Right atrium auricular region (tissue), 2 donors: ENCODE data around the gene TEAD3. TPM values are rescaled to one million over a fixed set of nuclear protein-coding genes. Genes with fewer than 3 reads are reported as not detected.

Experiments used
- DNase-seq: peaks from one replicate; pipeline ENCODE4 v3.0.0-alpha.2; 2019; ENCODE audit warnings: low spot score
- H3K27ac ChIP-seq, 2 donors: fragments of 200-600 bp; sonication (generic); 1 replicate in 1 of 2; 2 replicates in 1 of 2; pipeline ENCODE4 v1.5.1; 2016 to 2019
- H3K27me3 ChIP-seq, 2 donors: fragments of 200-600 bp; sonication (generic); one replicate each; pipeline versions ENCODE4 v1.5.1 to v1.6.0; 2017 to 2019
- H3K36me3 ChIP-seq: fragments of 200-600 bp; sonication (generic); one replicate; pipeline ENCODE4 v1.5.1; 2016
- H3K4me1 ChIP-seq, 2 donors: fragments of 200-600 bp; sonication (generic); one replicate each; pipeline versions ENCODE4 v1.5.1 to v1.6.0; 2017 to 2019
- H3K4me3 ChIP-seq, 2 donors: fragments of 200-600 bp; sonication (generic); 1 replicate in 1 of 2; 2 replicates in 1 of 2; pipeline ENCODE4 v1.5.1; 2017 to 2019; ENCODE audit warnings: mild to moderate bottlenecking in 1 of 2, moderate library complexity in 1 of 2
- H3K9me3 ChIP-seq, 2 donors: fragments of 200-600 bp; sonication (generic); one replicate each; pipeline ENCODE4 v1.5.1; 2019
- CTCF ChIP-seq, 2 donors: fragments of 200-600 bp; sonication (generic); IDR thresholded peaks; one replicate each; pipeline ENCODE4 v1.5.1; 2019; ENCODE audit warnings: antibody characterized with exemption in 2 of 2
- total RNA-seq, 2 donors: library from RNA; depleted of rRNA; stranded (reverse); fragments of >200 nt; gene quantifications; one replicate each; pipeline ENCODE4 v1.1.0, GENCODE V29; 2016

TEAD3 gene
- total RNA-seq, 2 donors from 2014 or later, result 19.3 to 37.1 TPM

- no peak for DNase-seq
- Histone ChIP-seq H3K9me3 (no peaks in the 10 kb centered on the region), H3K4me1 (peaks cover 0 to 21% of the 10 kb centered on the region in 2 donors), H3K27ac (peak overlapping the region; percentile 32 to 55), H3K27me3 (no peaks in the 10 kb centered on the region), H3K36me3 (no peaks in the 10 kb centered on the region), H3K4me3 (no peak overlapping the region)
- TF ChIP-seq CTCF (IDR thresholded peaks at IDR 0.05), result no peak
Measured at GRCh38 chr6:35500782-35501181, 3.9 kb upstream of the TEAD3 start.

DNA sequence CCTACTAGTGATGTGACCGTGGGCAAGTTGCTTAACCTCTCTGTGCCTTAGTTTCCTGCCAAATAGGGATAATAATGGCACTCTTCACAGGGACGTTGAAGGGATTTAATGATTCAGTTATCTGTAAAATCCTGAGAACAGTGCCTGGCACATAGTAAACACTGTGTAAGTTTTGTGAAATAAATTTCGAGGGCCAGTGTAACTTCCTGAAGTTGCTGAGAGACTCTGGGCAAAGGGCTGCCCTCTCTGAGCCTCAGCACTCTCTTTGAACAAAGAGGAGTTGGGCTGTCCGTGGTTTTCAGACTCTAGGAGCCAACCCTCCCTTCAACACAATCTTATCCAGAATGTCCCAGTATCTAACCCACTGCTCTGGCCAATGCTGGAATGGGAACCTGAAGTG is 2.5 kb upstream of the TEAD3 start:
- H3K27me3 ChIP-seq, result no peaks in the 10 kb centered on the region
- peaks cover 0 to 35% of the 10 kb centered on the region in 2 donors for H3K4me1 ChIP-seq
- no peaks in the 10 kb centered on the region for H3K9me3 ChIP-seq
- no peak for TF ChIP-seq CTCF (IDR thresholded peaks at IDR 0.05)
- no peak overlapping the region for H3K4me3 ChIP-seq
- H3K36me3 ChIP-seq, result no peaks in the 10 kb centered on the region
- DNase-seq, result no peak
- H3K27ac ChIP-seq, result no peak overlapping the region

DNA sequence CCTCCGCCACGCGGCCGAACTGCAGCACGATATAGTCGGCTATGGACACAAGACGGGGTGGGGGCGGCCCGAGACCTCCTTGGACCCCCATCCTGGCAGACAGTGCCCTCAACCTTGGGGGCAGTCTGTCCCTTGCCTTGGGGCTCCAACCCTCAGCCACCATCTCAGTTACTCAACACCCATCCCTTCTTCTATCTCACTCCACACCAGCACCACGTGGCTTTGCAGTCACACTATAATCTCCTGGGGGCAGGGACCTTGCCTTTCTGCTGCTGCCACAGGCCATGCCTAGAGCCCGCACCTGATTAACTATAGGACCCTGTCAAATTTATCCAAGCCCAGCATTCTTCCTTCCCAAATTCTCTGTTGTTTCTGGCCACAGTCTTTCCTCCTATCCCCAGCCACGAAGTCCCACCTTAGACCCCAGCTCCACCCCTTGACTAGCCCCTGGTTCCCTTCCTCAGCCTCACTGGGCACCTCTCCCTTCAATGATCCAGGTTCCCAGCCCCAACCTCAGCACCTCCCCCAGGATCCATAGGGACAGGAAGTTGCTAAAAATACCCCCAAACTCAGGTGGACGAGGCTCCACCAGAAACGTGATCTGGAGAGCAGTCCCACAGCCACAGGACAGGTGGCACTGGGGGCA is 1.7 kb upstream of the TEAD3 start:
- no peaks in the 10 kb centered on the region for H3K36me3 ChIP-seq
- no peaks in the 10 kb centered on the region for H3K9me3 ChIP-seq
- DNase-seq, result no peak
- peak overlapping the region; percentile 92 to 98 for H3K27ac ChIP-seq
- H3K27me3 ChIP-seq, result no peaks in the 10 kb centered on the region
- H3K4me1 ChIP-seq, result peaks cover 0 to 44% of the 10 kb centered on the region in 2 donors
- H3K4me3 ChIP-seq, result peak overlapping the region; percentile 89 to 95
- no peak for TF ChIP-seq CTCF (IDR thresholded peaks at IDR 0.05)

GRCh38 chr6:35497571-35498421 is 917 bp upstream of the TEAD3 start:
- H3K27ac ChIP-seq, result peak overlapping the region; percentile 92 to 98
- H3K27me3 ChIP-seq, result no peaks in the 10 kb centered on the region
- peaks cover 0 to 51% of the 10 kb centered on the region in 2 donors for H3K4me1 ChIP-seq
- H3K4me3 ChIP-seq, result peak overlapping the region; percentile 89 to 95
- no peak for TF ChIP-seq CTCF (IDR thresholded peaks at IDR 0.05)
- no peaks in the 10 kb centered on the region for H3K9me3 ChIP-seq
- no peak for DNase-seq
- no peaks in the 10 kb centered on the region for H3K36me3 ChIP-seq

DNA sequence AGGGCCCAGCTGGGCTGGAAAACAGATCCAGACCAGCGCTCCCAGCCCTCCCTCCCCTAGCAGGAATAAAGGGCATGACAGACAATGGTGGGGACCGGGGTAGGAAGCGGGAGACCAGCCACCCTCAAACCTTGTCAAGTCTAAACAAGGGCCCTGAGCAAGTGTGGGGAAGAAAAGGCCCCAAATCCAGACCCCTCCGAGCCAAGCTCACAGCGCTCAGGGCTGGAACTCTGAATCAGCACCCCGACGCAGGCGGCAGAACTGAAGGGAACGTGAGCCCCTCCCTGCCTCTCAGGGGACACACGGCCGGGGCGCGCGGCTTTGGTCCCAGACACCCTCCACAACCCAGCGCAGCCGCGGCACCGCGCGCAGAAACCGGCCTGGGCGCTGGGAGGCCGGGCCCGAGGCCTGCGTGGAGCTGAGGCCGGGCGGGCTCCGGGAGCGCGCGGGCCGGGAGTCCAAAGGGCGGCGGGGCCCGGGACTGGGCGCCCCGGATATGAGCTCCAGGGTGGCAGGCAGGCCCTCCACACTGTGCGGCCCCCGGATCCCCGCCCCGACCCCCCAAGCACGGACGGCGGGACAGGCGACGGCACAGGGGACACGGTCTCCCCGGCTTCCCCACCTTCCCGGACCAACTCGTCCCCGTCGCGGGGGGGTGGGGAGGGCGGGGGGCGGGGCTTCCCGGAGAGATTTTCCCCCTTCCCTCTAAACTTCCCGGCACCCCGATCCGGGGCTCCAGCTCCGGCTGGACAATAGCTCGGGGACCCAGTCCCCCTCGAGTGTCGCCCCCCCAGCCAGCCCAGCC is 641 bp downstream of the TEAD3 start:
- Histone ChIP-seq H3K36me3 (no peaks in the 10 kb centered on the region), H3K4me1 (peaks cover 0 to 67% of the 10 kb centered on the region in 2 donors), H3K27me3 (no peaks in the 10 kb centered on the region), H3K27ac (peak overlapping the region; percentile 92 to 98), H3K9me3 (no peaks in the 10 kb centered on the region), H3K4me3 (peak overlapping the region; percentile 89 to 95)
- TF ChIP-seq CTCF (IDR thresholded peaks at IDR 0.05), result no peak
- DNase-seq, result no peak
